Testis (tissue), 2 donors: ENCODE measurements around the gene ELF5.

Experiments used
- CTCF ChIP-seq, 3 experiments: fragments of 450-650 bp in 2 of 3; fragments of 200-600 bp in 1 of 3; sonication (generic) in 1 of 3; IDR thresholded peaks; one replicate each; pipeline ENCODE4 v1.5.1; 2016 to 2019; ENCODE audit warnings: antibody characterized with exemption in 3 of 3, mild to moderate bottlenecking in 2 of 3, moderate library complexity in 1 of 3
- POLR2A ChIP-seq: fragments of 450-650 bp; IDR thresholded peaks from one replicate; pipeline ENCODE4 v1.6.1; 2017; ENCODE audit warnings: antibody characterized with exemption, mild to moderate bottlenecking, moderate library complexity

DNA sequence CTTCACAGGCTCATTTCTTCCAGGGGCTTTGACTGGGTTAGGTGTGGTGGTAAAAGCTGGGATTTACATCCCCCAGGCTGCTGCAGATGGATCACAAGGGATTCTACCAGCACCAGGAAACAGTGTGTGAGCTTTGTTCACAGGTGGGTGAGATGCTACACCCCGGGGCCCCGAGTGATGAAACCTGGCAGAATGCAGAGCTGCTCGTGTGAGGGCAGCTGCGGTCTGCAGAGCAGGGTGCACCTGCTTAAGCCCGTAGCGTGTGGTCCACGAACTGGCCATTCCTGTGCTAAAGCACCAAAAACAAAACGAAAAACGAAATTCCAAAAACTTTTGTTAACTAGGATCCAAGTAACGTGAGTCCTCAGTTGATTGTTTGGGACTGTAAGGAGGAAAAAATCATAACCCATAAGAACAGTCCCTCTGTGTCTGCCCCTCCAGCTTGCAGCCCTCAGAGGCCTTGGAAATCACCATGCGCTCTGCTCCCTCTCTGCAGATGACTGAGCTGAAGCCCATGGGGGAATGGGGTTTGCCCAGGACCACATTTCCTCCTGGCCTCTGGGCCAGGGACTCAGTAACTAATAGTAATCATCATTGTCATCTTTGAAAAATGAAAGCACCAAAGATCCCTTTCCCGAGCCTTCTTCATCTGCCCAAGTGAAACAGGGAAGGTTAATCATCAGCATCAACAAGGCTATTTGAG is 24.6 kb downstream of the ELF5 start:
- no peak for TF ChIP-seq CTCF (IDR thresholded peaks at IDR 0.05)
- TF ChIP-seq POLR2A = no peak
